ENCODE results near the gene DKK1.

GRCh38 chr10:52318136-52318701 lies 4.1 kb downstream of the DKK1 start:
- TF ChIP-seq CTCF (IDR thresholded peaks at IDR 0.05) (no peak), ZFX (IDR thresholded peaks at IDR 0.05; ENCODE audit: borderline replicate concordance) (no peak)

Data from 22Rv1 (cell line).